SU-DHL-6 (cell line): ENCODE measurements around the gene ZFP42.

ENCODE experiments used
- EZH2phosphoT487 ChIP-seq: fragments of 200-600 bp; sonication (generic), shearing (Covaris generic); conservative IDR thresholded peaks from 2 replicates; pipeline ENCODE4 v1.6.1; 2018; ENCODE audit warnings: mild to moderate bottlenecking, antibody characterized with exemption, low read length, moderate library complexity, mixed read lengths
- TF ChIP-seq, protein P1 (sequence below): fragments of 200-600 bp; sonication (generic); IDR thresholded peaks from one replicate; pipeline ENCODE4 v1.5.1; 2017; ENCODE audit warnings: antibody characterized with exemption, mild to moderate bottlenecking, low read length, moderate library complexity; ENCODE audit not compliant: insufficient read depth, poor library complexity, severe bottlenecking

GRCh38 chr4:188037003-188037713 lies 41.6 kb downstream of the ZFP42 start:
- TF ChIP-seq, protein P1, sequence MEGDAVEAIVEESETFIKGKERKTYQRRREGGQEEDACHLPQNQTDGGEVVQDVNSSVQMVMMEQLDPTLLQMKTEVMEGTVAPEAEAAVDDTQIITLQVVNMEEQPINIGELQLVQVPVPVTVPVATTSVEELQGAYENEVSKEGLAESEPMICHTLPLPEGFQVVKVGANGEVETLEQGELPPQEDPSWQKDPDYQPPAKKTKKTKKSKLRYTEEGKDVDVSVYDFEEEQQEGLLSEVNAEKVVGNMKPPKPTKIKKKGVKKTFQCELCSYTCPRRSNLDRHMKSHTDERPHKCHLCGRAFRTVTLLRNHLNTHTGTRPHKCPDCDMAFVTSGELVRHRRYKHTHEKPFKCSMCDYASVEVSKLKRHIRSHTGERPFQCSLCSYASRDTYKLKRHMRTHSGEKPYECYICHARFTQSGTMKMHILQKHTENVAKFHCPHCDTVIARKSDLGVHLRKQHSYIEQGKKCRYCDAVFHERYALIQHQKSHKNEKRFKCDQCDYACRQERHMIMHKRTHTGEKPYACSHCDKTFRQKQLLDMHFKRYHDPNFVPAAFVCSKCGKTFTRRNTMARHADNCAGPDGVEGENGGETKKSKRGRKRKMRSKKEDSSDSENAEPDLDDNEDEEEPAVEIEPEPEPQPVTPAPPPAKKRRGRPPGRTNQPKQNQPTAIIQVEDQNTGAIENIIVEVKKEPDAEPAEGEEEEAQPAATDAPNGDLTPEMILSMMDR = no peak
- no peak for TF ChIP-seq EZH2phosphoT487
